AG09309 (cell line): ENCODE data around the gene DEAF1.
A peak's percentile ranks its signal among the peaks of the same experiment; 100 is the strongest.
"Not testable (repeated sequence)": the region's sequence is repeated elsewhere in the genome, so short reads cannot be mapped to it uniquely, and the experiment has no call there.

Source experiments
- DNase-seq: peaks from one replicate; pipeline ENCODE4 v3.0.0-alpha.2; 2010; ENCODE audit warnings: low read depth
- H3K4me3 ChIP-seq: 2 replicates; pipeline ENCODE4 v1.5.1; 2011; ENCODE audit warnings: mild to moderate bottlenecking, low read depth, low read length, moderate library complexity; ENCODE audit not compliant: control insufficient read depth
- CTCF ChIP-seq: IDR thresholded peaks from 2 replicates; pipeline ENCODE4 v1.5.1; 2011; ENCODE audit warnings: mild to moderate bottlenecking, low read depth, low read length, inconsistent platforms; ENCODE audit not compliant: insufficient read depth, control insufficient read depth; ENCODE audit errors: missing control alignments

The DEAF1 gene

GRCh38 chr11:693415-693831, 1.6 kb downstream of the DEAF1 start:
- no peak for DNase-seq
- peak overlapping the region; percentile 19 for H3K4me3 ChIP-seq
- TF ChIP-seq CTCF = no peak

- TF ChIP-seq CTCF = no peak
- DNase-seq = no peak
- peak overlapping the region; percentile 19 for H3K4me3 ChIP-seq
These were observed 2.1 kb downstream of the DEAF1 start for GRCh38 chr11:692824-693414.

GRCh38 chr11:691710-692590, 3.1 kb downstream of the DEAF1 start:
- TF ChIP-seq CTCF = no peak
- DNase-seq = no peak
- no peak overlapping the region for H3K4me3 ChIP-seq

GRCh38 chr11:690738-691633, 4.0 kb downstream of the DEAF1 start:
- no peak for DNase-seq
- no peak for TF ChIP-seq CTCF
- no peak overlapping the region for H3K4me3 ChIP-seq

GRCh38 chr11:690244-690643, 4.8 kb downstream of the DEAF1 start:
- DNase-seq, H3K4me3 ChIP-seq: not testable (repeated sequence)

GRCh38 chr11:689625-690024, 5.4 kb downstream of the DEAF1 start:
- no peak overlapping the region for H3K4me3 ChIP-seq
- no peak for DNase-seq
- TF ChIP-seq CTCF = no peak
